ENCODE data around the gene KCNJ6.
"Not testable (repeated sequence)": the region's sequence is repeated elsewhere in the genome, so short reads cannot be mapped to it uniquely, and the experiment has no call there.

KCNJ6 gene

DNA sequence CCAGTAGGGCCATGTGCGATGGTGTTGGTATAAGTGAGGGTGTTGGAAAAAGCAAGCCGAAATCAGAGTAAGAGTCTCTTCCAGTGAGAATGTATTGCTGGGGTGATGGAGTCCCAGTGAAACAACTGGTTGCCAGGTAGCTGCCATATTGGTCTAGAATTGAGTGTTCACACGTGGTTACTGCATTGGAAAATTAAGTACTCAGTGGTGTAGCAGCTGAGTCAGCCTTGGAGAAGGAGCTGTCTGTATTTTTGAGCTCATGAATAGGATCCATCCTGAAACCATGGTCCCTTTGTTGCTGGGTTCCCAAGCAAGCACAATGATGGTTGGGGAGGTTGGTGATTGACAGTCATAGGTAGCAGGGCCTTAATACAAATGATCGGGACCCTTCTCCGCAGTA is 314.3 kb downstream of the KCNJ6 start:
- intact Hi-C loops (cut with DNase I), result no loop called here
- DNase-seq, result peak in 1 of 42 donors; percentile 7

DNA sequence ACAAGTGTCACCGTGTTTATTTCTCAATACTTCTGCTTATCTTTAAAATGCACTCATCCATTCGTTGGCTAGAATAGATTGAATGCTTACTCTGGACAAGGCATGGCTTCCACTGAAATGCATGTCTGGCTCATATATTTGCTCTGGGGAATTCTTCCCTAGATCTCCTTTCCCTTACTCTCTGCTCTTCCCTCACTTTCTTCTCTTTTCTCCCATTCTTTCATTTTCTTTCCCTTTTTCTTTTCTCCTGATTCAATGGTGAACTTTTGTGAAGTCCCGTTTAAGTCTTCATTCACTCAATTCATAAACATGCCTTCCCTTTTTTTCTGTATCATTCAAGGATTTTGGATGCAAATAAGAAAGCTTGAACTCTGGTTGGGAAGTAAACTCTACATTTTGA is 315.2 kb downstream of the KCNJ6 start:
- no peak for DNase-seq

DNA sequence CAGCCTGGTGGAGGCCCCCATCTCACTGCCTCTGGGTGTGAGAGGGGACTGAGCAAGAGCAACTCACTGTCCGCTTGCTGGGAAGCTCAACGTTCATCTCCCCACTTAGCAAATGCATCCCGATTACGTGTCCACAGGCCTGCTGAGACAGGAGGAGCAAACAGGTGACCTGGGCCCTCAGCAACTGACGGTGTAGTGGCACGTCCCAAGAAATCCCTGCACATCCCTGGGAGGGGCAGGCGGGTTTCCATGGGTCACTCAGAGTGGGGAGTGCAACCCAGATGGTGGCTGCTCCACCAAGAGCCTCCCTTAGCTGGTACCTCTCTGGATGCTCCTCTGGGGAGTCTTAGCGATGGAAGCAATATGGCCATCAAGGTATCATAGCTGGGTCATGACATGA is 320.3 kb downstream of the KCNJ6 start:
- DNase-seq, result no peak
- intact Hi-C loops (cut with DNase I), result no loop called here

More for the DNA sequence above, 315.2 kb downstream of the KCNJ6 start:
- intact Hi-C loops (cut with DNase I), result no loop called here

DNA sequence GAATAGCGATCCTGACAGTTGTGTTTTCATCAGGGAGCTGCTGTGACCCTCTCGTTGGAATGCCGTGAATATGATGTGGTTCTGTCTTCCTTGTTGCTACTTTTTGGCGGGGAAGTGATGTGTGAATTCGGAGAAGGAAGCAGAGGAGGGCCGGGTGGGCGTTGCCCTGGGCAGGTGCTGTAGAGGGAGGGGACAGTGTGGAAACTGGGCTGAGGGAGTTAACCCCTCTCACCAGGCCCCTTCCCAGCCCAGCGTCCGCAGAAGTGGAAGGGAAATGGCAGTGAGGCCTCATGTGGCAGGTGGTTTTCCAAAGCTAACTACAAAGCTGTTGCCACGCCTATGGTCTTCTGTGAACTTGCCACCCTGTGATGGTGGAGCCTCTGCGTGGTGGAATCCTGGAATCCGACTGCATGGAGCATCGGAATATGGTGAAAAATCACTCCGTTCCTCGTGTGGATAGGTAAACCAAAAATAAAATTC is 321.7 kb downstream of the KCNJ6 start:
- intact Hi-C loops (cut with DNase I), result no loop called here
- peak in 1 of 42 donors; percentile 27 for DNase-seq

DNA sequence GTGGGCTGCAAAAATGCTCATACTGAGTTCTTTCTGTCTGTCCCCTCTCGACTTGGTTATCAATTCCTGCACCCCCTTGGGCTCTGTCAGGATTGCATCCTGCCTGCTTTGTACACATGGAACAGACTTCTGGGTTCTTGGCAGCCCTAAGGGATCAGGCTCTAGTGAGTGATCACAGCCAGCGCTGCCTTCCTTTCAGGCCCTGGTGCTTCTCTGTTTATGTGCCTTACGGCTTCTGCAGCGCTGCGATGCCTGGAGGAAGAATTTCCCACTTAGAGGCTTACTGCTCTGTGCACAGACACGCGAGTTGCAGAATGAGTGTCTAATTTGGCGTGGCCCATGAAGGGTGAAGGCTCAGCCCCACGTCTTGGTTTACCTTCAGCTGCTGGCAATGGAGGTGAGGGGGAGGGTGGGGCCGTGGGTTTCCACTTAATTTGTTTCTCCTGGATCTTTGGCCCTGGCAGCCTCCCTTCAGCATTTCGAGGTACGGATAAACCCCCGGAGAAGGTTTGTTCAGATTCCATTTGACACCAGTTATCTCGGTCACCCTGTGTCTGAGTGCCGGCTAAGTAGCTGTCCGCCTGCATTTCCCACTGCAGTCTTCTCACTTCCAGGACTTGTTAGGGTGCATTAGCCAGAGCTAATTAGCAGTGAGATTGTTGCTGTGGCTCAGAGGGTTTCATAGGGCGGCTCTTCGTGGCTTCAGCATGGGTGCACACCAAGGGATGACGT is 322.4 kb downstream of the KCNJ6 start:
- intact Hi-C loops (cut with DNase I), result no loop called here
- DNase-seq, result peak in 2 of 42 donors; percentile 10 to 33

DNA sequence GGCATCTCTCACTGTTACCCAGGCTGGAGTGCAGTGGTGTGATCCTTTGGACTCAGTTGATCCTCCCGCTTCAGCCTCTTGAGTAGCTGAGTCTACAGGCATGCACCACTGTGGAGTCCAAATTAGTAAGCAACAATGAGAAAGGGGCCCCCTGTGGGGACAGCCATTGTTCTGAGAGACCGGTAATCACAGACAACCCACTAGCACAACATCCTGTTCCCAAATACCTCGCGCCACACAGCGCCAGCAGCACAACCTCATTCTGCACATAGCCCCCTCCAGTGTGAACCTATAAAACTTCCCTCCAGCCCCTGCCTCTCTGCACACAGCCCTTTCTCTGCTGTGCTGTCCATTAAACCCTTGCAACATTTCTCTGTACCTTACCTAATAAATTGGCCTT is 323.2 kb downstream of the KCNJ6 start:
- intact Hi-C loops (cut with DNase I), result no loop called here

DNA sequence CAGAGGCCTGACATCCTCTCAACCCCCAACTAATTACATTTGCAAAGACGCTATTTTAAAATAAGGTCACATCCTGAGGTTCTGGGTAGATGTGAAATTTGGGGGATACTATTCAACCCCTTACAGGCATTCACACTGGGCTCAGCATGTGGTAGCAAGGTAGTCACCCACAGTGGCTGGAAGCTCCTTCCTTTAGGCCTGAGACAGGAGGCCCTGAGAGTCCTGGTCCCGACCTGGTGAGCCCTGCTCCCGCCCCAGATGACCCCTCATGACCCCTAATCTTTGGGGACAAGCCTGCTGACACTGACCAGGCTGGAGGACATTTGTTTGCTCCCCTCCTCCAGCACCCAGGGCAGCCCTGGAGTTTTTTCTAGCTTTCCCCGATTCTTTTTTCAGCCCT is 323.8 kb downstream of the KCNJ6 start:
- intact Hi-C loops (cut with DNase I), result no loop called here

More for the DNA sequence above, 323.2 kb downstream of the KCNJ6 start:
- peak in 1 of 42 donors; percentile 16 for DNase-seq

DNA sequence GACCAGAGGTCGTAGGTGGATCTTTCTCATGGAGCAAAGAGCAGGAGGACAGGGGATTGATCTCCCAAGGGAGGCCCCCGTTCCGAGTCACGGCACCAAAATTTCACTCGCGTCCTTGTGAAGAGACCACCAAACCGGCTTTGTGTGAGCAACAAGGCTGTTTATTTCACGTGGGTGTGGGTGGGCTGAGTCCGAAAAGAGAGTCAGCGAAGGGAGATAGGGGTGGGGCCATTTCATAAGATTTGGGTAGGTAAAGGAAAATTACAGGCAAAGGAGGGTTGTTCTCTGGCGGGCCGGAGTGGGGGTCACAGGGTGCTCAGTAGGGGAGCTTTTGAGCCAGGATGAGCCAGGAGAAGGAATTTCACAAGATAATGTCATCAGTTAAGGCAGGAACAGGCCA is 324.3 kb downstream of the KCNJ6 start:
- intact Hi-C loops (cut with DNase I), result not testable (repeated sequence)
- DNase-seq, result peak in 1 of 42 donors; percentile 27

More for the DNA sequence above, 323.8 kb downstream of the KCNJ6 start:
- DNase-seq, result peak in 1 of 42 donors; percentile 0

DNA sequence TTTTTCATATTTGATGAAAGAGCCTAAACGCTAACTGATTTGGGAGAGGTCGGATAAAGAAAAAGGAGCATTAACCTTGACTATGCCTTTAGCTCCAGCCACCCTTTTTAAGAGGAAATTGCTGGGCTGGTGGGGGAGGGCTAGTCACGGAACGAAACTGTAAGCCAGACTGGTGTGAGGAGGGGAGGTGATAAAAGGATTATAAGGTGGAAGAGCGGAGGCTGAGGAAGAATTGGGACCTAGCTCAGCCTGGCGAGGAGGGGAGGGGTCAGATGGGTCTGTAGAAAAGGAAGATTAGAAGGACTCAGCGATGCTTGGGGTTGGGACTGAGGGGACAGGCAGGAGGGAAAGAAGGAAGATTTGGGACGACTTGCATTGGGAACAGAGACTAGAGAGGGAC is 325.4 kb downstream of the KCNJ6 start:
- intact Hi-C loops (cut with DNase I); DNase-seq: not testable (repeated sequence)

DNA sequence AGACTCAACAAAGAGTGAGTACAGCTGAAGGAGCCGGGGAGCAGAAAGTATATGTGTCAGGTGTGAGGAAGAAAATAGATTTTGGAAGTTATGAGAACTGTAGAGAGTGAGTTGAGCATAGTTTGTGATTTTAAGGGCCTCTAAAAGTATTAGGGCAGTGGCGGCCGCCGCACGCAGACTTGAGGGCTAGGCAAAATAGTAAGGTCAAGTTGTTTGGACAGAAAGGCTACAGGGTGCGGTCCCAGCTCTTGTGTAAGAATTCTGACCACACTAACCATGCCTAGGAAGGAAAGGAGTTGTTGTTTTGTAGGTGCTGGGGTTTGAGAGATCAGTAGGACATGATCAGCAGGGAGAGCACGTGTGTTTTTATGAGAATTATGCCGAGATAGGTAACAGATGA is 327.6 kb downstream of the KCNJ6 start:
- DNase-seq, result peak in 1 of 42 donors; percentile 4
- intact Hi-C loops (cut with DNase I), result not testable (repeated sequence)

DNA sequence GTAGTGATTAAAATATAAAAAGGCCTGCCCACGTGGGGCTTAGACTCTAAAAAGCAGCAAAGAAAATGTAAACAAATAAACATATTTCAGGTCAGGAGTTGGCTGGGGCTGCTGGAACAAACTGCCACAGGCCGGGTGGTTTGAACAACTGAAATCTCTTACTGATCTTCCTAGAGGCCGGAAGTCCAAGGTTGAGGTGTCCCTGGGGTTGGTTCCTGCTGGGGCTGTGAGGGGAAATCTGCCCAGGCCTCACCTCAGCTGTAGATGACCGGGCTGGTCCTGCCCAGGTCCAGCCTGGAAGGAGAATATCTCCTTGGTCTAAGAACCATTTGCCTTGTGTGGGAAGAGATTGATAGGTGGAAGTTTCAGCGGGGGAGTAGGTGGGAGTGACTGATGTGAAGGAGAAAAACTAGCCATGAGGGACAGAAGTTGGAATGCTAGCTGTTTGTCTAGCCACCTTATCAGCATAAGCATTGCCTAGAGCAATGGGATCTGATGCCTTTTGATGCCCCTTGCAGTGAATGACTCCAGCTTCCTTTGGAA is 328.6 kb downstream of the KCNJ6 start:
- intact Hi-C loops (cut with DNase I), result no loop called here
- peak in 1 of 42 donors; percentile 22 for DNase-seq

DNA sequence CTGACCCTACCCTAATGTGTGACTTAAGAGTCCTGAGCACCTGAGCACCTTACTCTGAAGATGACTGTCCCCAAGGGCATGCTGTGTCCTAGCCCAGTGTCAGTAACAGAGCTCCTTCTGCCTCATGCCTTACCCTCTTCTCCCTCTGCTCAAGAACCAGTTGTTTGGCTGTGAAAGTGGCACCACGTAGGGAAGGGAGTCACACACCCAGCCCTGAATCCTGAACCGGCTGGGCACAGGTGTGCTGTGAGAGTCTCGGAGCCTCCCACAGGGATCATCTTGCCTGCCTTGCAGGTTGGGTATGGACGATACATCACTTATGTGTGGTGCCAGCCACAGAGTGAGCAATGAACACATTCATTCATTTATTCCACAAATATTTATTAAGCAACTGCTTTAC is 329.1 kb downstream of the KCNJ6 start:
- peak in 1 of 42 donors; percentile 22 for DNase-seq
- intact Hi-C loops (cut with DNase I), result no loop called here

DNA sequence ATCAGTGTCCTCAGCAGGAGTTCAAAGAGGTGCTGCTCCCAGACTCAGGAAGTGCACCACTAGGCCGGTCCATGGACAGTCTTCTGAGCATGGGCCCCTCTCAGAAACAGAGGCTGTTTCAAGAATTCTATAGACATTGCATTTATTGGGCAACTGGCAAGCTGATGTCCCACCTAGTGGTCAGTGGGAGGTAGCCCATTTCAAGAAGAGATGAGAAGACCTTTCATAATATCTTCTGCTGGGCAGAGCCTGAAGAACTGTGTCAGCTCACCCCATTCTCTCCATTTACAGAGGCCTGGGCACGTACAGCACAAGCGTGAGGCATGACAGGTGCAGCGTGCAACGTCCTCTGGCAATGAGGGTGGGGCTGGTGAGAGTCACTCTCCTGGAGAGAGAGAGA is 333.7 kb downstream of the KCNJ6 start:
- peak in 6 of 42 donors; percentile 8 to 40 (median 19) for DNase-seq
- intact Hi-C loops (cut with DNase I), result no loop called here

DNA sequence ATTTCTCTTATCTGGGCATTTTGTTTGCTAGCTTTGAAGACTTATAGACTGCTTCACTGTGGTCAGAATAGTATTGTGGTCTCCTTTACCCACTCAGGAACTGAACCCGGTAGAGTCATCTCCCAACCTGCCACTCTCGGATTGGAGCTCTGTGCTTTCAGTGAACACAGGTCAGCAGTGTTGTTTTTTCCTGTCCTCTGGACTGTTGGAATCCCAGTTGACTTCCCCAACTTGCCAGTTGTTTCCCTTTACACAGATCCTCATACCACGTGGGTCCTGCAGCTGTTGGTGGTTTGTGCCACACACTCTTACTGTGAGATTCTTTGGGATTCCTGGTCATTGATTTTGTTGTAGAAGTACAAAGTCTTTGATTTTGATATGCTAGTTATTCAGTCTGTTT is 335.6 kb downstream of the KCNJ6 start:
- intact Hi-C loops (cut with DNase I), result no loop called here

DNA sequence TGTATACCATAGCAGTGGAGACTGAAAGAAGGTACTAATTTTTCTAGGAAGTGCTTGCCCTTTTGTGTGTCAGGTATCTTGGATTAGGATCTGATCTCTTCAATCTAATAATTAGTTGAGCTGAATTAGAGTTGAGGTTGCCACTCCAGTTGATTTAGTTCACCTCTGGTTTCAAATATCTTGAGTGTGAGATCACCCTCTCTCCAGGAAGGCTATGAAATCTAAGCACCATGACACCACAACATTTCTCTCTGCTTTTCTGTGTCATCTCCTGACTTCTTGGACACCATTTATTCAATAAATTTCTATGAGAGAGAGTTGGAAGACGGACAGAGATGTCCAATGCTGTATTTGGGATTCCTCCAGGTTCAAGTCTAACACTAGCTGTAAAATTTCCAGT is 336.9 kb downstream of the KCNJ6 start:
- intact Hi-C loops (cut with DNase I), result no loop called here
- DNase-seq, result no peak

More for the DNA sequence above, 335.6 kb downstream of the KCNJ6 start:
- DNase-seq, result no peak

DNA sequence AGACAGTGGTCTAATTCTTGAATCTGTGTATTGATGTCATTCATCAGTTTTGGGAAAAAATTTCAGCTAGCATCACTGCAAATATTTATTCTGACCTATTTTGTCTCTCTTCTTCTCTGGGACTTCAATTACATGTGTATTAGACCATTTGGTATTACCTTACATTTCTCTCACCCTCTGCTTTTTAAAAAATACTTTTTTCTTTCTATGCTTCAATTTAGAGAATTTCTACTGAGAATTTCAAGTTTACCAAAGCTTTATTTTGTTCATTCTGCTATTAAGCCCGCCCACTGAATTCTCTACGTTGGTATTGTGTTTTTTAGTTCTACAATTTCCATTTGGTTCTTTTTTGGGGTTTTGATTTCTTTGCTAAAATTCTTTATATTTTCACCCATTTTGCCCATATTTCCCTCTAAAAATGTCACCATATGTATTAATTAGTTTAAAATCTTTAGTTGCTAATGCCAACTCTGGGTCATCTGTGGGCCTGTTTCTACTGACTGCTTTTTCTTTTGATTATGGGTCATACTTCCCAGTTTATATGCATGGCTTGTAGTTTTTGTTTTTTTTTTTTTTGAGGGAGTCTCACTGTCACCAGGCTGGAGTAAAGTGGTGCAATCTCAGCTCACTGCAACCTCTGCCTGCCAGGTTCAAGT is 337.7 kb downstream of the KCNJ6 start:
- intact Hi-C loops (cut with DNase I), result no loop called here
- DNase-seq, result no peak

DNA sequence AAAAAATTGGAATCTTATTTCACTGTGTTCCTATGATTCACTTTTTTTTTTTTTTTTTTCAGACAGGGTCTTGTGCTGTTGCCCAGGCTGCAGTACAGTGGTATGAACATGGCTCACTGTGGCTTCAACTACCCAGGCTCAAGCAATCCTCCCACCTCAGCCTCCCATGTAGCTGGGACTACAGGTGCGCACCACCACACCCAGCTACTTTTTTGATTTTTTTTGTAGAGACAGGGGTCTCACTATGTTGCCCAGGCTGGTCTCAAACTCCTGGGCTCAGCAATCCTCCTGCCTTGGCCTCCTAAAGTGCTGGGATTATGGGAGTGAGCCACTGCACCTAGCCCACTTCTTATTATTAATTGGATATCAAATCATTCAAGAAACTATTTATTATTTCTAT is 339.3 kb downstream of the KCNJ6 start:
- DNase-seq; intact Hi-C loops (cut with DNase I): not testable (repeated sequence)

DNA sequence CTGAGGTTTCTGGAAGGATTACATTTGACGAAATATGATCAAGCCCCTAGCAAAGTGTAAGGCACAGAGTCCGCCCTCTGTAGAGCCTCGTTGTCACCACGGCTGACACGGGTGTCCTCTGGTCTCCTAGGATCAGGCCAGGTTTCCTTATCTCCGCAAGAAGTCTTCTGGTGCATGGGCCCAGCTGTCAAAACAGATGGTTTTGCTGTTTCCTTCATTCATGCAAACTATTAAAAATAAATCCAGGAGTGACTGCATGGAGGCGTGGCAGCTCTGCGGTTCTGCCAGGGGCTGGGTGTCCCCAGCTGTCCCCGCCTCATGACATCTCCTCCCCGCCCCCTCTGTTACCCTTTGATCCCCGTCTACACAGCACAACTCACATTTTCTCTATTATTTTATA is 340.7 kb downstream of the KCNJ6 start:
- no peak for DNase-seq
- intact Hi-C loops (cut with DNase I), result no loop called here

DNA sequence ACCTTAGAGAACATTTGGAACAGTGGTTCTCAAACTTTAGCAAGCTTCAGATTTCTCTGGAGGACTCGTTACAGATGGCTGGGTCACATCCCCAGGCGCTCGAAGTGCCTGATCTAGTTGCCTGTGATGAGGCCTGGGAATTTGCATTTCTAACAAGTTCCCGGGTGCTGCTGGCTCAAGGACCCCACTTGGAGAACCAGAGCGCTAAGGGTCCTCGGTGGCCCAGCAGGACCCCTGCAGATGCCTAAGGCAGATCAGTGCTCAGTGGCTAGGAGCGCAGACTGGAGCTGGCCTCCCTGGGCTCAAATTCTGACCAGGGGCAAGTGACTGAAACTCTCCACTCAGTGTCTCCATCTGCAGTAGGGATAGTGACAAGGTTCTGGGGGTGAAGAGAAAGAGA is 341.5 kb downstream of the KCNJ6 start:
- DNase-seq, result no peak
- intact Hi-C loops (cut with DNase I), result no loop called here

DNA sequence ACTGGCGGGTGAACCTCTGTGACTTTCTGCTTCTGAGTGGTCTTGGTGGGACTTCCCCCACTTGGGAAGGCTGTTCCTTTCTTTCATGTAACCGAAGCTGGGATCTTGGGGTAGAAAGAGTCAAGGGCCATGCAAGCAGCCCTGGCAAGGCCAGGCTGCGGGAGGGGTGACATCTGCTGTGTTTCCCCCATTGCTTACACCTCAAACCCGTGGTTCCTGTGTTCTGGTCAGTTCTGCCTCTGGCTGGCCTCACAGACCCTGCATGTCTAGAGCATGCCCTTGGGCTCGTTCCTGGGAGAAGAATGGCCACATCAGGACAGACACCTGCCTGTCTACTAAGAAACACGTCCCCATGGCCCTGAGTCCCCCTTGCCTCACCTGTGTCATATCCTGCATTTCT is 341.9 kb downstream of the KCNJ6 start:
- intact Hi-C loops (cut with DNase I), result no loop called here
- DNase-seq, result no peak
